GM19395 (cell line): ENCODE measurements around the gene RNF217.
"Not testable (repeated sequence)": the region's sequence is repeated elsewhere in the genome, so short reads cannot be mapped to it uniquely, and the experiment has no call there.

ENCODE experiments used
- ATAC-seq: cut with Tn5 transposase; IDR thresholded peaks from one replicate; pipeline ENCODE4 v1.9.1; 2021; ENCODE audit warnings: mild to moderate bottlenecking, moderate library complexity; ENCODE audit not compliant: unreplicated experiment

The RNF217 gene

DNA sequence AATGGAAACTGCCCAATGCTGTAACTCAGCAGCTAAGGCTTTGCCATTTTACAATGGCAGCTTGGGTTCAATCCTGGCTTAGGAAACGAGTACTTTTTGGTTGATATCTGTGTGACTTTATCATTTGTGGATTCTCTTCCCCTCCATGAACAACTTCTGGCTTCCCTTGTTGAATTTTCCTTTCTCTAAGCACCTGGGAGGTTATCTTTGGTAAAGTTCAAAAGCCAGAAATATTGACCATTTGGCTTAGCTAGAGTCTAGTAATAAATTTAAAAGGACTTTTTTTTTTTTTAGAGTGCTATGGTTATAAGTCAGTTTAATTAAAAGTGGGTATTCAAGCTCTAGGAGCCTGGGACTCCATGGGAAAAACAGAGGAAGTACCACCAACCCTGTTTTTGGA lies 159.7 kb downstream of the RNF217 start:
- no peak for ATAC-seq

DNA sequence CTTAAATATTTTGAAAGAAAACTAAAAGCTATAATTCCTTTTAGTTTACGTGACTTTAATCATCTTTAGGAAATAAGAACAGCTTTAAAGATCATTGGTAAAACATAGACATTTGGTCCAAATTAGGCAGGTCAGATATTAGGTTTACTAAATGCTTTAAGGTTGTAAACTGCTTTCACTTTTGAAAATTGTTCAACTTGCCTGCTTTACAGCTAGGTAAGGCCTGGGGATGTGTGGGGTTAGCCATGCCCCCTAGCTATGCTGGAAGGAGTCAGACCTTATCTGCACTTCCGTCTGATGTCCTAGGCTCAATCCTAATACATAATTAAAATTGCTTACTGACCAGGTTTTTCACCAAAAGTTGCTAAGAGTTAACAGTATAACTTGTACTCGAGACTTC lies 160.8 kb downstream of the RNF217 start:
- no peak for ATAC-seq

DNA sequence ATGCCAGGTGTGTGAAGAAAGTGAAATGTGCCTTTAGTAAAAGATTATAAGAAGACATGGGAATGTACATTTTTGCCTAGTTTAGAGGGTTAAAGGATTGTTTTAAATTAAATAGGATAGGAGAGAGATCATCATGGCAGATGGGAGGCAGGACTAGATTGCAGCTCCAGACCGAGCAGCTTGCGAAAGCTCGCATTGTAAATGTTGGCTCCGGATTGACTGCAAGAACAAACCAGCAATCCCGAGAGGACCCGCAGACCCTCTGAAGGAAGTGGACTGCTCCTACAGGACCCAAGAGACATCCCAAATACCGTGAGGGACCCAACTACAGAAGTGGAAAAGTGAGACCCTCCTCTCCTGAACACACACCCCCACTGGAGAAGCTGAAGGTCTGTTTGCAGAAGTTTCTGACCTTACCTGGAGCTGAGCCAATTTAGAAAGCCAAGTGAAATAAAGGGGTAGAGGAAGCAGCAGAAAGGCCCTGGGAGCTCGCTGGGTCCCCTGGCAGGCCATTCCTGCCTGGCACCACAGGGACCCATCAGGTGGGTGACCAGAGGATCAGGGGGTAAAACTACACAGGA lies 161.3 kb downstream of the RNF217 start:
- ATAC-seq, result no peak

DNA sequence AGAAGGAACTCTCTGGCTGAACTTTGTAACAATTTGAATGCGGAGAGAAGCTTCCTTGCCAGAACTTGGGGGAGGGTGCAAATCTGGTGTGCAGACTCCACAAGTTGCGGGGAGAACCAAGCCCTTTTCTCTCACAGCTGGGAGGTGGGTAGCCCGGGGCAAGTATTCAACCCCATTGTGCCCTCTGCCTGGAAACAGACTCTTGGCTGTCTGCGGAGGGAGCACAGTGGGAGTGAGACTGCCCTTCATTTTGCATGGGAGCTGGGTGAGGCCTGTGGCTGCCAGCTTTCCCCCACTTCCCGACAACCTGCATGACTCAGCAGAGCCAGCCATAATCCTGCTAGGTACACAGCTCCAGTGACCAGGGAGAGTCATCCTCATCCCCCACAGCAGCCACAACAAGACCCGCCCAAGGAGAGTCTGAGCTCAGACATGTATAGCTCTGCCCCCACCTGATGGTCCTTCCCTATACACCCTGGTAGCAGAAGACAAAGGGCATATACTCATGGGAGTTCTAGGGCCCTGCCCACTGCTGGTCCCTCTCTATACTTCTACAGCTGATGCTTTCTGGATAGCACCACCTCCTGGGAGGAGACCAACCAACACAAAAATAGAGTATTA lies 161.9 kb downstream of the RNF217 start:
- no peak for ATAC-seq

DNA sequence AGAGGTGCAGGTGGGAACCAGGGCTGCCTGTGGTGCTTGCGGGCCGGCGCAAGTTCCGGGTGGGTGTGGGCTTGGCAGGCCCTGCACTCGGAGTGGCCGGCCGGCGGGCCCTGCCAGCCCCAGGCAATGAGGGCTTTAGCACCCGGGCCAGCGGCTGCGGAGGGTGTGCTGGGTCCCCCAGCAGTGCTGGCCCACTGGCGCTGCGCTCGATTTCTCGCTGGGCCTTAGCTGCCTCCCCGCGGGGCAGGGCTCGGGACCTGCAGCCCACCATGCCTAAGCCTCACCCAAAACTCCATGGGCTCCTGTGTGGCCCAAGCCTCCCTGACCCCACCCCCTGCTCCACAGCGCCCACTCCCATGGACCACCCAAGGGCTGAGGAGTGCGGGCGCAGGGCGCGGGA lies 163.6 kb downstream of the RNF217 start:
- ATAC-seq, result not testable (repeated sequence)

DNA sequence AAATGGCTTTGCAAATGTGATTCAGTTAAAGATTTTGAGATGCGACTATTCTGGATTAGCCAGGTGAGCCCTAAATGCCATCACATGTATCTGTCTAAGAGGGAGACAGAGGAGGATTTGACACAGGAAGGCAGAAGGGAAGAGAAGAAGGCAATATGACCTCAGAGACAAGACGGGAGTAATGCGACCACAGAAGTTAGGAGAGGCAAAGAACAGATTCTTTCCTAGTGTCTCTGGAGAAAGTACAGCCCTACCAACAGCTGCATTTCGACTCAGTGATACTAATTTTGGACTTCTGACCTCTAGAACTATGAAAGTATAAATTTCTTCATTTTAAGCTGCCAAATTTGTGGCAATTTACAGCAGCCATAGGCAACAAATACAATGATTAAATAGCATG lies 167.1 kb downstream of the RNF217 start:
- ATAC-seq, result no peak

DNA sequence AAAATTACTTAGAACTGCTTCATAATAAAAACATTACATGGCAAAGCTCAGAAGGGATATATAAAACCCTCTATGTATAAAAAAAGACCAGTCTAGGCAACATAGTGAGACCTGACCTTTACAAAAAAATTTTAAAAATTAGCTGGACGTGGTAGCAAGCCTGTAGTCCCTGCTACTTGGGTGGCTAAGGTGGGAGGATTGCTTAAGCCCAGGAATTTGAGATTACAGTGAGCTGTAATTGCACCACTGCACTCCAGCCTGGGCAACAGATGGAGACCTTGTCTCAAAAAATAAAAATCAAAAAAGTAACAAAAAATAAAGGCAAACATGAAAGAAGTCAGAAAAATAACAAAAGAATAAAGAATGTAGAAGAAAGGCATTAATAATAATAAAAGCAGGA lies 169.8 kb downstream of the RNF217 start:
- no peak for ATAC-seq

DNA sequence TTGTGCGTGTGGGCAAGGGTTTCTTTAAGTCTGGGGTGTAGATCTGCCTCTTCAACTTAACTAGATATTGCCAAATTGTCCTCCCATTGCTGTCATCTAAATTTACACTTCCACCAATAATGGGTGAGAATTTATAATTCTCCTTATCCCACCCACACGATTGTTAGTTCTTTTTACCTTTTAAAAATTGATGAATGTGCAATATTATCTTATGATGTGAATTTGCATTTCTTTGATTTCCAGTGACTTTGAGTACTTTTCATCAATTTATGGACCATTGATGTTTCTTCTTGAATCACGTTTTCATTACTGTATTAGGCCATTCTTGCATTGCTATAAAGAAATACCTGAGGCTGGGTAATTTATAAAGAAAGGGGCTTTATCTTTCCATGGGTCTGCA lies 174.1 kb downstream of the RNF217 start:
- no peak for ATAC-seq

DNA sequence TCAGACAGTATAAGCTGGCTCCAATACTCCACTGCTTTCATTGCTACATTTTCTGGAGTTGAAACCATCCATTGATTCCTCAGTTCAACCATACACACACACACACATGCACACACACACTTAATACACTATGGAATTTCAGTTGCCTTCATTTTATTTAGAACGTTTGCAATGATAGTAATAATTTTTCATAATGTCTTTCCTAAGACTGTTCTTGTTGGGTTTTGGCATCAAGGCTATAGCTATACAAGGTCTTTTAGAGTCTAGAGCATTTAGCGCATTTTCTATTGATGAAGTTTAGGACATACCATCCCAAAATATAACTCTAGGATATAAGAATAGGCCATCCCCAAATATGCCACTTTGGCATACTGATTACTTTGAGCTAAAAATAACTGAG lies 175.8 kb downstream of the RNF217 start:
- no peak for ATAC-seq

DNA sequence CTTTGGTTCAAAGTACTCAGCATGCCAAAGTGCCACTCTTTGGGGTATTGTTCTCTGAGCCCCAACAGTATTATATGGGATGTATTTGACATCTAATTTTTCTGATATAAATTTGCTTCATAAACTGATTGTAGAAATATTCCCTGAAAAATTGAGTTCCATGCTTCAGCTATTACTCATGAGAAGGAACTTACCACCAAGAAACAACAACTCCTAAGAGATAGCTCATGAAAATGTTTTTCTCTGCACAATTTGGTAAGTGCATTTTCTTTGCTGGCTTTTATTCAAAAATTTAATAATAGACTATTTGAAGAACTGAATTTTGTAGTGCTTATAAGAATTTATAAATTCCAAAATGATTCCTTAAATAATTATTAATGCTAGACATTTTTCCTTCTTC lies 178.6 kb downstream of the RNF217 start:
- no peak for ATAC-seq
